Prostate gland (tissue), 2 donors: Measurements from ENCODE around the gene ADO.
"Not testable (repeated sequence)": the region's sequence is repeated elsewhere in the genome, so short reads cannot be mapped to it uniquely, and the experiment has no call there.

ENCODE experiments used
- CTCF ChIP-seq, 4 experiments: fragments of 200-600 bp in 2 of 4; fragments of 450-650 bp in 2 of 4; sonication (generic) in 2 of 4; IDR thresholded peaks; 1 replicate in 3 of 4; 2 replicates in 1 of 4; pipeline ENCODE4 v1.5.1; 2016 to 2019; ENCODE audit warnings: antibody characterized with exemption in 4 of 4, mild to moderate bottlenecking in 2 of 4, moderate library complexity in 2 of 4
- POLR2A ChIP-seq: fragments of 450-650 bp; IDR thresholded peaks from one replicate; pipeline ENCODE4 v1.6.1; 2016; ENCODE audit warnings: antibody characterized with exemption, mild to moderate bottlenecking
- POLR2AphosphoS5 ChIP-seq: sonication (generic); formaldehyde crosslinking; IDR thresholded peaks from one replicate; pipeline ENCODE4 v1.6.1; 2017; ENCODE audit warnings: antibody characterized with exemption

GRCh38 chr10:62784537-62784936 is 20.0 kb upstream of the ADO start:
- not testable (repeated sequence) for TF ChIP-seq CTCF (IDR thresholded peaks at IDR 0.05); POLR2A; POLR2AphosphoS5
